BJ (cell line): ENCODE data around the gene MDGA2. TPM values are rescaled to one million over a fixed set of nuclear protein-coding genes. Genes with fewer than 3 reads are reported as not detected.

ENCODE experiments used
- CTCF ChIA-PET: fragments of 350-600 bp; formaldehyde crosslinking; extraction: SDS; loops from one replicate; lab custom pipeline; 2021; ENCODE audit warnings: antibody characterized with exemption, inconsistent platforms; lab: Yijun Ruan, JAX
- POLR2A ChIA-PET: fragments of 300-600 bp; sonication (Branson Sonifier 250); formaldehyde crosslinking; extraction: SDS; loops from one replicate; lab custom pipeline; 2021; ENCODE audit warnings: antibody characterized with exemption; lab: Charles Lee
- DNase-seq: peaks from one replicate; pipeline ENCODE4 v3.0.0-alpha.2; 2011; ENCODE audit warnings: low read depth
- H3K27me3 ChIP-seq: 2 replicates; pipeline ENCODE4 v1.6.0; 2011; ENCODE audit warnings: low read length; ENCODE audit not compliant: control insufficient read depth, insufficient read depth
- H3K36me3 ChIP-seq: 2 replicates; pipeline ENCODE4 v1.5.1; 2011; ENCODE audit warnings: low read length; ENCODE audit not compliant: control insufficient read depth, insufficient read depth
- H3K4me3 ChIP-seq: 2 replicates; pipeline ENCODE4 v1.5.1; 2011; ENCODE audit warnings: low read depth, mild to moderate bottlenecking, control low read depth, low read length
- polyA plus RNA-seq: library from polyadenylated mRNA; depleted of rRNA; stranded (reverse); fragments of >200 nt; gene quantifications from 2 replicates; pipeline ENCODE4 v1.2.3, GENCODE V29; 2011
- TF ChIP-seq, protein P1 (sequence below): IDR thresholded peaks from 2 replicates; pipeline ENCODE4 v1.5.1; 2011; ENCODE audit warnings: low read depth, mild to moderate bottlenecking, control low read depth, inconsistent platforms, low read length, moderate library complexity; ENCODE audit not compliant: insufficient read depth

Gene MDGA2
- polyA plus RNA-seq, 1 experiment: not detected

DNA sequence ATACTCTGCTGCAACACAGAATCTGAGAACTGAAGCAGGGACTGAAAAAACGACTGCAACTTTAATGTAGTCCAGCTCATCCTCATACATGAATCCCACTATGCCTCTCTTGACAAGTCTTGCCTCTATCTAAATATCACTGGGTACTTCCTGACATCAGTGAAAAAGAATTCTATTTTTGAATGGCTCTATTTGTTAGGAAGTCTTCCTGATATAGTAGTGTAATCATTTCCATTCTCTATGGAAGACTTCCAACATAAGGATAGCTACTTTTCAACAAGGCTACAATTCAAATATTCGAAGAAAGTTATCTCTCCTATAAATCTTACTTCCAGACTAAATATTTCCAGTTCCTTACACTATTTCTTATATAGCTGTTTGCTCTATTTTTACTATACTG, 167.5 kb downstream of the MDGA2 start:
- H3K36me3 ChIP-seq: no peaks in the 10 kb centered on the region
- CTCF ChIA-PET: no interaction called here
- TF ChIP-seq, protein P1, sequence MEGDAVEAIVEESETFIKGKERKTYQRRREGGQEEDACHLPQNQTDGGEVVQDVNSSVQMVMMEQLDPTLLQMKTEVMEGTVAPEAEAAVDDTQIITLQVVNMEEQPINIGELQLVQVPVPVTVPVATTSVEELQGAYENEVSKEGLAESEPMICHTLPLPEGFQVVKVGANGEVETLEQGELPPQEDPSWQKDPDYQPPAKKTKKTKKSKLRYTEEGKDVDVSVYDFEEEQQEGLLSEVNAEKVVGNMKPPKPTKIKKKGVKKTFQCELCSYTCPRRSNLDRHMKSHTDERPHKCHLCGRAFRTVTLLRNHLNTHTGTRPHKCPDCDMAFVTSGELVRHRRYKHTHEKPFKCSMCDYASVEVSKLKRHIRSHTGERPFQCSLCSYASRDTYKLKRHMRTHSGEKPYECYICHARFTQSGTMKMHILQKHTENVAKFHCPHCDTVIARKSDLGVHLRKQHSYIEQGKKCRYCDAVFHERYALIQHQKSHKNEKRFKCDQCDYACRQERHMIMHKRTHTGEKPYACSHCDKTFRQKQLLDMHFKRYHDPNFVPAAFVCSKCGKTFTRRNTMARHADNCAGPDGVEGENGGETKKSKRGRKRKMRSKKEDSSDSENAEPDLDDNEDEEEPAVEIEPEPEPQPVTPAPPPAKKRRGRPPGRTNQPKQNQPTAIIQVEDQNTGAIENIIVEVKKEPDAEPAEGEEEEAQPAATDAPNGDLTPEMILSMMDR: no peak
- POLR2A ChIA-PET: no interaction called here
- H3K27me3 ChIP-seq: no peaks in the 10 kb centered on the region
- no peak overlapping the region for H3K4me3 ChIP-seq
- DNase-seq: no peak

DNA sequence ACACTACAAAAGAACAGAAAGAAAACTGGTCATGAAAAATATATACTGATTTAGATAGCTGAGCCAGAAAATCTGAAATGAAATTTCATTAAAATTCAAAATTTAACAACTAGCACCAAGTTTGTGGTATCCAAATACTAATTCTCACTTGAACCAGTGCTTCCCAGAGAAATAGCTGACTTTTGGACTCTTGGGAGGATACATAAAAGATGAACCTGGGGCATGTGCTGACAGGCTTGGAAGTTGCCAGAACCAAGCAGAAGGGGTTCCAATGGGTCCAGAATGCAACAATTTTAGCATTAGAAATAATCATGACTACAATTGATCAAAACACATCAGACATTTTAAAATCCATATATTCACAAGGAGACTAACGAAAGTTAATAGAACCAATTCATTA, 175.0 kb downstream of the MDGA2 start:
- ChIA-PET CTCF (no interaction called here), POLR2A (no interaction called here)
- no peak for DNase-seq
- TF ChIP-seq, protein P1: no peak
- Histone ChIP-seq H3K4me3 (no peak overlapping the region), H3K36me3 (no peaks in the 10 kb centered on the region), H3K27me3 (no peaks in the 10 kb centered on the region)

- Histone ChIP-seq H3K4me3 (no peak overlapping the region), H3K36me3 (no peaks in the 10 kb centered on the region), H3K27me3 (no peaks in the 10 kb centered on the region)
- TF ChIP-seq, protein P1: no peak
- CTCF ChIA-PET: interaction anchor here (0.8 kb wide), 1 partner anchor 19 kb away, joined by 3 read pairs; no protein-coding TSS in a partner anchor
- POLR2A ChIA-PET: no interaction called here
- no peak for DNase-seq
Observed at GRCh38 chr14:47490766-47491165, 184.6 kb downstream of the MDGA2 start.

GRCh38 chr14:47490353-47490752, 185.1 kb downstream of the MDGA2 start:
- POLR2A ChIA-PET: no interaction called here
- CTCF ChIA-PET: no interaction called here
- H3K36me3 ChIP-seq: no peaks in the 10 kb centered on the region
- TF ChIP-seq, protein P1: no peak
- no peak for DNase-seq
- no peaks in the 10 kb centered on the region for H3K27me3 ChIP-seq
- H3K4me3 ChIP-seq: no peak overlapping the region

- TF ChIP-seq, protein P1: no peak
- Histone ChIP-seq H3K36me3 (no peaks in the 10 kb centered on the region), H3K4me3 (no peak overlapping the region), H3K27me3 (no peaks in the 10 kb centered on the region)
- CTCF ChIA-PET: no interaction called here
- POLR2A ChIA-PET: no interaction called here
- no peak for DNase-seq
Observed at GRCh38 chr14:47485421-47485820, 190.0 kb downstream of the MDGA2 start.
